Smooth muscle cell of the brain vasculature (primary cell): ENCODE results near the gene HYAL1.
"Not testable (repeated sequence)": the region's sequence is repeated elsewhere in the genome, so short reads cannot be mapped to it uniquely, and the experiment has no call there.

Experiments used
- DNase-seq: peaks from one replicate; pipeline ENCODE4 v3.0.0-alpha.2; 2012; ENCODE audit warnings: low read depth, low spot score

HYAL1 gene

DNA sequence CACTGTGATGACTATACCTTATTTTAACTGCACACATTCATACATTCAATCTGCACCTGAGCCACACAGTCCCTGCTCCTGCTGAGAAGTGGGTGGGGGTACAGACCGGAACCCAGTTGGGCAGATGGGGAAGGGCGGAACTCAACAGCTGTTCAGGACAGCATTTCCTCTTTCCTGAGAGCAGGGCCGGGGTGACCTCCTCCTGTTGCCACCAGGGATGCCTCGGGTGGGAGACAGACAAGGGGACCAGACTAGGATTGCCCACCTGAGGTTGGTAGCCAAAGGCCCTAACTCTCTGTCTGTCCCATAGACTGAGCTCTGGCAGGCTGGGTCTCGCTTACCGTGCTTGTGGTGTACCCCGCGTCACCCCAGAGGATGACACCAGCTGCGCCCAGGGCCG is 15.2 kb upstream of the HYAL1 start:
- DNase-seq, result no peak

DNA sequence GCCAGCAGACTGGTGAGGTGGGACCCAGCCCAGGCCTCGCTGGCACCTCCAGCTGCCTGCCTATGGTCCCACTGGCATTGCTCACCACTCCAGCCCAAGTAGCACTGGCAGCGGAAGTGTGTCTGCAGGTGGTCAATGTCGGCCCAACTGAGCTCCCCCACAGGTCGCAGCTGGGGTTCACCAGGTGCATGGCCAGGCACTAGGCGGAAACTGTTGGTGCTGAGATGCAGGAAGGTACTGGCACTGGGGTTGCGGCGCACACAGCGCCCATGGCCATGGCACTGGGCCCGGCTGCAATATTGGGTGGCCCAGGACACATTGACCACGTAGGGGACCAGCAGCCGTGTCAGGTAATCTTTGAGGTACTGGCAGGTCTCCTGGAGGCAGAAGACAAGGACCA is 14.8 kb upstream of the HYAL1 start:
- no peak for DNase-seq

DNA sequence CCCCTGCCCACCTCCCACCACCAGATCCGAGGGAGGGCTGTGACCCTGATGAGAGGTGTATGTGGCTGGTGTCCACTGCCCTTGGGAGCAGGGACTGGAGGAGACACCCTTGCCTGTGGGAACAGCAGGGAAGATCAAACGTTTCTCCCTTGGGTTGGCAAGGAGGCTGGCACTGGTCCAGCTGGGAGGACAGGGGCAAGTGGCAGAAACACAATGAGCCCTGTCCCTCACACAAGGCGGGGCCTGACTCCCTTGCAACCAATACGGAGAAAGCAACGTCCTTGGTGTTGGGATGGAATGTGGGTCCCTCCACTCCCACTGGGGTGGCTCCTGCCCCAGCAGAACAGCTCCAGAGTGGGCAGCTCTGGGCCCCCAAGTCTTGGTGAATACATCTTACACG is 13.9 kb upstream of the HYAL1 start:
- DNase-seq, result no peak

DNA sequence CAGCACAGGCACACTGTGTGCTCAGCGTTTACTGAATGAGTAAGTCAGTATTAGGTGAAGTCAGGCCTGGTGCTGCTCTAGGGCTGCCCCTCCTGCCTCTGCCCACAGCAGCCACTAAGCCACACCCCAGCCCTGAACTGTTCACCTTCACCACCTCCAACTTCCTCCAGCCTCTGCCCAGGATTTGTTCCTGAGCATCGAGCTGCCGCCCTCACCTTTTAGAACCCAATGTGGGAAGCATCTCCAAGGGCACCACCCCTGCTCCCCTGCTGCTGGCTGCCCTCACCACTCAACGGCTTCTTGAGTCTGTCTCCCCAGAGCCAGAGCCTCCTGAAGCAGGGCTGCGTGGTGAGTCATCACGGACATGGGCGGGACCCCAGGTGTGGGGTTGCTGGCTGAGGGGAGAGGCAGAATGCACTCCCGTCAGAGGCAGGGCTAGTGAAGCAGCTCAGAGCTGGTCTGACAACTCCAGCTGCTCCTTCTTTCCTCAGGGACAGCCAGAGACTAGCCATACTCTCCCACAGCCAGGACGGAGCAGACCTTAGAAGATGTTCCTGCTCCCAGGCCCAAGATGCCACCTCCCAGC is 13.4 kb upstream of the HYAL1 start:
- no peak for DNase-seq

DNA sequence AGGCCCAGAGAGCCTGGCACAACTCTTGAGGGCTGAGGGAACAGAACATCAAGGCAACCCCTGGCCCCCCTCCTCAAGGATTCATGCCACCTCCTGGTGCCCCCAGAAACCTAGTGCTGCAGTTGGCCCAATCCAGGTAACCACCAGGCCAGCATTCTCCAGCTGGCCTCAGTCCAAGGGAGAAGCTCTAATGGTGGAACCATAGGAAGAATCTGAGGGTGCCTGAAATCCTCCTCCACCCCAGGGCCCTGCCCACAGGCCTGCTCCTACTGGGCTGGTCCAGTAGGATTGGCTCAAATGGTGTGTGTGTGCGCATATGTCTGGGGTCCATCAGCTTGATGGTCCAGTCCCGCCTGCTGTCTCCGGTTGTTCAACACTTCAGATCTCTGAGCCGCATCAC is 11.4 kb upstream of the HYAL1 start:
- DNase-seq, result no peak

DNA sequence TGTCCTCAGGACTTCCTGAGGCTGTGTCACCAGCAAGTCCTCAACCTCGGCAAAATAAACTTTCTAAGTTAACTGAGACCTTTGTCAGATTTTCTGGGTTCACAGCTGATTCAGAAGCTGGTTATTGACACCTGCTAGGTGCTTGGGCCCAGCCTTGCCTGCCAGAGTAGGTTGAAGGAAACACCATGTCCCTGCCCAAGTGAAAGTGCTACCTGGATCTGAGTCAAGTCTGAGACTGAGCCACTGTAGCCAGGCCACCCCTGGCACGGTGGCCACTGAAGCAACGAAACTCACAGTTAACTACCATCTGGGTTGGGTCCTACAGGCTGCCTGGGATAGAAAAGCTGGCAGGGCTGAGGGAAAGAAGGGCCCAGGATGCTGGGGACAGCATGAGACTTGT is 11.0 kb upstream of the HYAL1 start:
- no peak for DNase-seq

DNA sequence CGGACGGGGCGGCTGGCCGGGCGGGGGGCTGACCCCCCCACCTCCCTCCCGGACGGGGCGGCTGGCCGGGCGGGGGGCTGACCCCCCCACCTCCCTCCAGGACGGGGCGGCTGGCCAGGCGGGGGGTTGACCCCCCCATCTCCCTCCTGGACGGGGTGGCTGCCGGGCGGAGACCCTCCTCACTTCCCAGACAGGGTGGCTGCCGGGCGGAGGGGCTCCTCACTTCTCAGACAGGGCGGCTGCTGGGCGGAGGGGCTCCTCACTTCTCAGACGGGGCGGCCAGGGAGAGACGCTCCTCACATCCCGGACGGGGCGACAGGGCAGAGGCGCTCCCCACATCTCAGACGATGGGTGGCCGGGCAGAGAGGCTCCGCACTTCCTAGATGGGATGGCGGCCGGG is 8.7 kb upstream of the HYAL1 start:
- not testable (repeated sequence) for DNase-seq

DNA sequence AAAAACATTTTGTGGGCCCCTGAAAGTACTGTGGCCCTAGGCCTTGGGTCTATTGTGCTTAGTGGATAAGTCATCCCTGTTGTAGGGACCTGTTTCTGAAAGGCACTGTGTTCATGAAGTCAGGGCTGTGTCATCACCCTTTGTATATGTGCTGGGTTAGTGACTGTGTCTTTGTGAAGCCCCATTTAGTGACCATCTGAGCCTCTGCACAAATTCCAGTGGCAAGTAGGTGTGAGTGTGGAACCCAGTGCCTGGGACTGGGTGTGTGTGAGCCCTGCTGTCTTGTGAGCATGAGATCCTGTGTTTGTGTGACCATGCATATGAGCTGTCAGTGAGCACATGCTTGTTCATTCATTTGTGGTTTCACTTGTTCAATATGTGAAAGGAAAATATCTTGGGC is 1.2 kb upstream of the HYAL1 start:
- DNase-seq, result no peak

DNA sequence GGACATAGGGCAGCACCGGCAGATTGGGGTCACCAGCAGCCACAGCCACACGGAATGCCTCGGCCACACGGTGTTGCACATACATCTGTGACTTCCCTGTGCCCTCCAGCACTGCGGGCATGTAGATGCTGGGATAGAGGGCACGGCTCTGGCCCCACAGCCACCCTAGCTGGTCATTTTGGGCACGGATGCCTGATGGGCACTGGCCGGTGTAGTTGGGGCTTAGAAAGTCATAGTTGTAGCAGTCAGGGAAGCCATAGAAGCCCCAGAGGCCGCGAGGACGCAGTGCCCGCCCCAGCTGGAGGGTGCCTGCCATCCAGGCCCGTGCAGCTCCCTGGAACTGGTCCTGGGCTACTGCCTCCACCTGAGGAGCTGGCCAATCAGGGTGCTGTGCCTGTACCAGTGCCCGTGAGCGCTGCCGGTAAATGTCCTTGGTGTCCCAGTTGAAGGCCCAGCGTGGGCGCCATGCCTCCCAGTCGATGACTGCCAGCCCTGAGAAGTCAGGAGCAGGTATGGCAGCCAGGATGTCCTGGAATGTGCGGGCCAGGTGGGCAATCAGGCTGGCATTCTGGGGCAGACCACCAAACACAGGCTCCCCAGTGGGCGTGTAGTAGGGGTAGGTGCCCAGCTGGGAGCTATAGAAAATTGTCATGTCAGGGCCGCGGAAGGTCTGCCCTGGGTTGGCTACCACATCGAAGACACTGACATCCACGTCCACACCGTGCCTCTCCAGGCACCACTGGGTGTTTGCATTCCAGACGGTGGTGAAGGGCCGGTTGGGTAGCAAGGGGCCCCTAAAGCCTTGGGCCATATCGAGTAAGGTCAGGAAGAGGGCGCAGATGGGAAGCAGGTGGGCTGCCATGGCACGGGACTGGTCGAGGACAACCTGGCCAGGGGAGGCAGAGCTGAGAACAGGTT is 1.0 kb downstream of the HYAL1 start:
- DNase-seq, result no peak

DNA sequence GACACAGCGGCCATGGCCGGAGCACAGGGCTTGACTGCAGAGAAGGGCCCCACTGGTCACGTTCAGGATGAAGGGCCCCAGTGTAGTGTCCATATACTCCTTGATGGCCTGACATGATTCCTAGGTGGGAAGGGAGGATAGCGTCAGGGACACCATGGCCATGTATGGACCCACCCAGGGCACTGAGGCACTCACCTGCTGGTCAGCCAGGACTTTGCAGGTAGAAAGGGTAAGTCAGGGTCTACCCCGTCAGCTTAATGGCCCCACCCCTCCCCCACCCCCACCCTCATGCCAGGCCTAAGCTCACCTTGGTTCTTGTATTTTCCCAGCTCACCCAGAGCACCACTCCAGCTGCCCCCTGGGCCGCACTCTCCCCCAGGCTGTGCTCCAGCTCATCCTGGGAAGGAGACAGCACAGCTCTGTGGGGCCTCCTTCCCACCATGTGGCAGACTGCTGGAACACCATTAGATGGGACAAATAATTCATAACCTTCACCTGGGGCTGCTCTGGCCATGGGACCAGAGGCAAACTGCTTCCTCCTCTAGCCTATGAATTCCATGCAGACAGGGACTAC is 2.6 kb downstream of the HYAL1 start:
- DNase-seq, result no peak

DNA sequence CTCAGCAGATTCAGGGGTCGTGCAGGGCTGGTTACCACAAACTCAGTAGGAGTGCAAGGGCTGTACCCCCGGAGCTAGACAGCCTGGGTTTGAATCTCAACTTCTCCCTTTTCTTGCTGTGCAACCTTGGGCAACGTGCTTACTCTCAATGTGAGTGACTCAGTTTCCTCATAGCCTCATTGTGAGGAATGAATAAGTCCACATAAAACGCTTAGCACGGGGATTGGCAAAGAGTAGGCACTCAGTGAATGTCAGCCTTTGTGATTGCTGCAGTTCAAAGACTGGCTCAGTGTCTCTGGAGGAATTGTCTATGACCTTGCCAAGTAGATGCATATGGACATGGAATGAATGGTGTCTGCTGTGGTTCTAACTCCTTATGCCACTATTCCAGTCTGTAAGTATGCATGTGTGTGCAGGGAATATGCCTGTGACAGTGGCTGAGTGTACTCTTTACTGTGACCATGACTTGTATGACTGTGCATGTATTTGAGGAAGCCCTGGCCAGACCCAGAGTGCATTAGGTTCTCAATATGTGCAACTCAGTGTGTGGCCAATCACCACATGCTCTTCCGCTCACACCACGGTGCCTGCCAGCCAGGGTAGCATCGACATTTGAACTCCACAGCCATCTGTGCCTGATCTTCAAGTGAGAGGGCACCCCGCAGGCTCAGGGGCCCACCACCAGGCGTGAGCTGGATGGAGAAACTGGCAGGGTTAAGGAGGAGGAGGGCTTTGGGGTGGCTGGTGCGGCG is 3.3 kb downstream of the HYAL1 start:
- DNase-seq, result no peak

DNA sequence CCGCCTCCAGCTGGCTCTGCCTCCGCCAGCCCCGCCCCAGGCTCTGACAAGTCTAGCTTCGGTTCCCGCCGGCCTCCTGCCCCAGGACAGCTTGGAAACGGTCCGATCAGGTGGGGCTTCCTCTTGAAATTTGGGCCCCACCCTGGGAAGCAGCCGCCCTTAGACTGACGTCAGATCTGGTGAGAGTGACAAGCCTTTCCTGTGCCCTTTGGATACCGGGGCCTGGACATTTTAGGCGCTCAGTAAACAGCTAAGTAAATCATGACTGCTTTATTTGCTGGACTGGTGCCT is 3.8 kb downstream of the HYAL1 start:
- DNase-seq, result no peak

DNA sequence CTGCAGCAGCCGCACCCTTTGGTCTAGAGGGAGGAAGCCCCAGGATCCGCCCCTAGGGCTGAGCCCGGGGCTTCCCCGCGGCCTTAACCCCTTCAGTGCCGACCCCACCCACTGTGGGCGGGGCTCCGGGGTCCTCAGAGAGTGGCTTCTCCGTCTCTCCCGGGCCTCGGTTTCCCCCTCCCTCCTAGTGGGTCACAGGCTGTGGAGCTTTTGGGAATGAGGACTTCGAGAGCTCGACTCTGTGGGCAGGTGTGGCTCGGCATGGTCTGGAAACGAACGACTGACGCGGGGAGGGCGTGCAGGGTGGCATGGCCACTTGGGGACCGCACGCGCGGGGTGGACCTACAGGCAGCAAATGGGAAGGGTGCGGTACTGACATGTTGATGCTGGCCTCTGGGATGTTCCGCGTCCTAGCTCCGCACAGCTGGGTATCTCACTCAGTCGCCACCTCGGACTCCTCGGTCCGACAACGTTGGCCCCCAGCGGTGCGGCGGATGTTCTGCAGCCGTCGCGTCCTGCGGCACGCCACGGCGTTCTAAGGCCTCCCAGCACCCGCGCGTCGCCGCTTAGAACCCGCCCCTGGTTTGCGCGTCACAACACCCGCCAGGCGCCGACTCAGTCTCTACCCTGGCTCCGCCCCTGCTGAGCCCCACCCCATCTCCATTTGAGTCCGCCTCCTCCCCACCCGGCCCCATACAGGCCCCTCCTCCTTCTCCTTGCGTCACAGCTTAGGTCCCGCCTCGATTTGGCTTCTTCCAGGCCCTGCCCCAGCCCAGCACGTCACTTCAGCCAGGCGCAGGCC is 4.3 kb downstream of the HYAL1 start, which contains the start of the genes HYAL3 and NAA80:
TSS of gene HYAL3 (minus strand) at position 570 of the 802 bp plus-strand sequence. CDS start 3,803 bp downstream, outside the sequence.
TSS of gene NAA80 (minus strand) at position 570 of the 802 bp plus-strand sequence. CDS start 1,942 bp downstream, outside the sequence.
- peak; percentile 99 for DNase-seq

DNA sequence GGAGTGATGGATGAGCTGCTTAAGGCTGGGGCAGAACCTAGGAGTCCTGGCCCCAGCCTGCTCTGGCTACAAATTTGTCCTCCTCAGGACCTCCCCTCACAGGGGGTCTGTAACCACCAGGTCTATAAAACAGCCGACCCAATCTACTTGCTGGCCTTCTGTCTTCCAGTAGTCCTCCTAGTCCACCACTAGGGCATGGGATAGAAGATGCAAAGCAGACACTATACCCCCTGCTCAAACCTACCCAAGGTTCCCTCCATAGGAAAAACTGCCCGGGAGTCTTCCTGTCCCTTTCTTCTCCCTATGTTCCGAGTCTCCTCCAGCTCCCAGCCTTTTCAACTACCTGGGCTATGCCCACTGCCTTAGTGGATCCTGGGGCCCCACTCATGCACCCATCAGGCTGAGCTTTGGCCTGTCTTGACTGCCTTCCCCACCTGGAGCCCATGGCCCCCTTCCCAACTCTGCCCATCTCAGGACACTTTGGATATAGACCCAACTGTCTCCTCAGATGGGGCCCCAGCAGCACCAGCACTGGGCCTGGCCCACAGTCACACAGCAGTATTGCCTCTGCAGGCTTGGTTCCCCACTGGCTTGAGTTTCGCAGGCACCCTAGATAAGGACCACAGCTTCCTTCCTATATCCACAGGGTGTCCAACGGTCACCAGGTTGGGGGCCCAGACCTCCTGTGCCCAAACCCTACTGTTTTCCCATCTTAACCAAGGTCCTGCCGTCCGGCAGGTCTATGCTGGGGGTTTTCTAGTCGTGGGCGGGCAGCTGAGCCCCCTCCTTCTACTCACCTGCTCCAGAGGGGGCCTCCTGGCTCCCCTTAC is 5.3 kb downstream of the HYAL1 start:
- DNase-seq, result no peak

DNA sequence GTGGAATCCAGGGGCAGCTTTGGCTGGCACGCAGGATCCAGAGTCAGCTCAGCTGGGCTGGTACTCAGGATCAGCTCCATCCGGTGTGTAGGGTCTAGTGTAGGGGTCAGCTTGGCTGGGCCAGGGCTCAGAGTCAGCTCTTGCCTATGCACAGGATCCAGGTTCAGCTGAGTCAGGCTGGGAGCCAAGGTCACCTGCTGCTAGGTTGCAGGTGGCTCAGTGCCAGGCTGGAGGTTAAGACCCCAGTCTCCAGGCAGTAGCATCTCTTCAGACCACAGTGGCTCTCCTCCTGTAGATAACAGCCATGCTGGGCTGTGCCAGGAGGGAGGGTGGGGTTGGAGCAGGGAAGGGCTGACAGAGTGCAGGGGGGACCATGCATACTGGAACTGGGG is 6.0 kb downstream of the HYAL1 start:
- no peak for DNase-seq

DNA sequence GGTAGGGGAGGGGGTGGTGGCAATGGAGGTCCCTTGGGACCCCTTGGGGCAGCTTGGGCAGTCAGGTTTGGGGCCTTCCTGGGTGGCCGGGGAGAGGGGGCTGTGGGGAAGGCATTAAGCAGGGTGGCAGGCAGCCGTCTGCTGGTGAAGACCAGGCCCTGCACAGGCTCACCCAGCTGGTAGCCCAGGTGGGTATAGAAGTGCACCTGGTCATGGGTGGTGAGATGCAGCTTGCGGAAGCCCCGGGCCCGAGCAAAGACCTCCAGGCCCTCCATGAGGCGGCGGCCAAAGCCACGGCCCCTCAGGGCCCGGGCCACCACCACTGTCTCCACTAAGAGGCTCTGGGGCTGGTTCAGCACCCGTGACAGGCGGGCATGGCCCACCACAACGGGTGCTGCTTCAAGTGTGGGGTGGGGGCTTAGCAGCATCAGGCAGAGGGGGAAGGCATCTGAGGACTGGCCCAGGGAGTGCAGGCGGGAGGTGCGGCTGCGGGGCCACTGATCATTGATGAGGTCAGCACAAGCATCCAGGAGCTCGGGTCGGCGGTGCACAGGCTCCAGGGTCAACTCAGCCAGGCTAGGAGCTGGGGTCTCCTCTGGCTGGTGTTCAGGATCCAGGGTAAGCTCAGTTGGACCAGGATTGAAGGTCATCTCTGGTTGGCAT is 6.5 kb downstream of the HYAL1 start:
- no peak for DNase-seq

DNA sequence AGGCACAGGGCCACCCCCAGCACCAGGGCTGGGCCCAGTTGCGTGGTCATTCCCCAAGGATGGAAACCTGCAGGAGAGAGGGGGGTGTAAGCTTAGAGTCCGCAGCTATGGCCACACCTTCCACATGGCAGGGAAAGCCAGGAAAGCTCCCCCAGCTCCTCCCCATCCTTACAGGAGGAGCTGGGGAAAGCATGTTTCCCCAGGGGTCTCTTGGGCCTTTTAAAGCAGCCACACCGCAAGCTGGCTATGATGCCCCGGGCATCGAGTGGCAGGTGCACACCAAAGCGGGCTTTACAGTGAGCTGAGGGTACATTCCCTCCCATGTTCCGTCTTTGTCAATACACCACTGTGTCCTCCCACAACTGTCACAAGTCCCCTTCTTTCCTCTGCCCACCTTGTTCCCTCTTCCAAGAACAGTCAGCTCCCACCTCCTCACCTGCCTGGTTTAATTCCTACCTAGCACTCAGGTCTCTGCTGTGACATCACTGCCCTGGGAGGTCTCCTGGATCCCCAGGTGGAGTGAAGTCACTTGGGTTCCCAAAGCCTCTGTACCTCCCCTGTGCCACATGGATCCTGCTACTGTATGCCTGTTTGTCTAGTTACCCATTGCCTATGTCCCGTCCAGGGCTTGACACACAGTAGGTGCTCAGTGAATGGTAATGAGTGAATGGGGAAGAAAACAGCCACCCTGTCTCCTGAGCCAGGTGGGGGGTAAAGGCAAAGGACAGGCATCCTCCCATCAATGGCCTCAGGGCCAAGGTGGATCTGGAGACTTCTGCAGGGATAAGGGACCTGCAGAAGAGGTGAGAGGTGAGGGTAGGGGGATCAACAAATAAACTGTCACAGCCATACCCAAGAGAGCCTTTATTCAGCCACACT is 7.6 kb downstream of the HYAL1 start:
- DNase-seq, result no peak

DNA sequence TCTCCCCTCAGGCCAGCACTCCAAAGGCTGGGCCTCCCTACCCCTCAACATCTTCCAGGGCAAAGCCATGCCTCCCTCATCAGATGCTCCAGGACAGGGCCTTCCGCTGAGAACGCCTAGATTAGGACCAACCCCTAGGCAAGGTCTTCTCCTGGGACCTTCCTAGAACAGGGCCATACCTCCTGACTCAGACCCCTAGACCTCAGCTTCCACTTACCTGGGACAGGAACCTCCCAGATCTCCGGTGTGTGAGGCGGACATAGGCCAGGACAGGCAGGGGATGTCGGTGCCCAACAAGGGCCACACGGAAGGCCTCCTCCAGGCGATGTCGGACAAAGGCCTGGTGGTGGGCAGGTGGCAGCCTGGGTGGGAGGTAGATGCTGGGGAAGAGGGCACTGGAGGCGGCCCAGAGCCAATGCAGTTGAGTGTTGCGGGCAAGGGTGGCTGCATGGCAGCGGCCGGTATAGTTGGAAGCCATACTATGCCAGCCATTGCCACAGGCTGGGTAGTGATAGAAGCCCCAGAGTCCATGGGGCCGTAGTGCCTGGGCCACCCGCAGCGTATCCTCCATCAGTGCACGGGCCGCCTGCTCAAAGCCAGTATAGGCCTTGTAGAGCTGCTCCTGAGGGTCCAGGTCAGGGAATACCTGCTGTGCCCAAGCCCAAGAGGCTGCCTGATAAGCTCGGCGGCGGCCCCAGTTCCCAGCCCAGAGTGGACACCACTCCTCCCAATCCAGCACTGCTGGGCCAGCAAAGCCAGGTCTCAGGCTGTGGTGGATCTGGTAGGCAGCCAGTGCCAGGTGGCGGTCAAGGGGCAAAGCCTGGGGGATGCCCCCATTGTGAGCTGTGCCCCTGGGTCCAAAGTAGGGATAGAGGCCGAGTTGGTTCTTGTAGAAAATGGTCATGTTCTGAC is 8.6 kb downstream of the HYAL1 start:
- DNase-seq, result no peak
